GM12874 (cell line): ENCODE measurements around the gene NOTCH4.

Source experiments
- CTCF ChIP-seq: IDR thresholded peaks from 2 replicates; pipeline ENCODE4 v1.5.1; 2011; ENCODE audit warnings: low read depth, mild to moderate bottlenecking, control low read depth, low read length, moderate library complexity; ENCODE audit not compliant: insufficient read depth

The NOTCH4 gene

GRCh38 chr6:32167154-32167760 is 56.6 kb downstream of the NOTCH4 start:
- TF ChIP-seq CTCF, result no peak

GRCh38 chr6:32166411-32167061 is 57.3 kb downstream of the NOTCH4 start:
- TF ChIP-seq CTCF, result no peak

GRCh38 chr6:32164295-32164694 is 59.6 kb downstream of the NOTCH4 start, which contains the start of gene EGFL8:
Gene EGFL8, plus strand, starts transcription at chr6:32164595. Its CDS starts 1,571 bp downstream, at chr6:32166166.
- no peak for TF ChIP-seq CTCF

GRCh38 chr6:32163559-32164258 is 60.2 kb downstream of the NOTCH4 start:
- TF ChIP-seq CTCF, result no peak

- no peak for TF ChIP-seq CTCF
These were observed 65.8 kb downstream of the NOTCH4 start for GRCh38 chr6:32158052-32158451.

- TF ChIP-seq CTCF, result no peak
These were observed 67.0 kb downstream of the NOTCH4 start for GRCh38 chr6:32156891-32157290.

- peak; percentile 53 for TF ChIP-seq CTCF
These were observed 69.2 kb downstream of the NOTCH4 start for GRCh38 chr6:32154514-32155161.
